ENCODE data around the gene TBC1D23. TPM values are rescaled to one million over a fixed set of nuclear protein-coding genes. Genes with fewer than 3 reads are reported as not detected.

TBC1D23 gene
- total RNA-seq = 56.1 TPM

GRCh38 chr3:100260685-100261484 lies at the start of gene TBC1D23:
Gene TBC1D23, plus strand, starts transcription at chr3:100260992. Its CDS starts 27 bp downstream, at chr3:100261019.

GRCh38 chr3:100334488-100335351 lies 73.9 kb downstream of the TBC1D23 start, which contains the start of gene NIT2:
Gene NIT2, plus strand, starts transcription at chr3:100334757. Its CDS starts 35 bp downstream, at chr3:100334792.

Other genes starting within 250 kb of the TBC1D23 start
- gene FILIP1L, start 146.5 kb upstream of the TBC1D23 start, total RNA-seq = 3.5 TPM
- 12.0 TPM for gene NIT2, start 73.8 kb downstream of the TBC1D23 start, total RNA-seq
- gene TOMM70, start 140.1 kb downstream of the TBC1D23 start, total RNA-seq = 123 TPM
- gene LNP1, start 140.5 kb downstream of the TBC1D23 start, total RNA-seq = 16.6 TPM
- gene TMEM45A, start 231.6 kb downstream of the TBC1D23 start, total RNA-seq = 7.6 TPM

Data from diencephalon (tissue), 1 donor.